MM.1S (cell line): Measurements from ENCODE around the gene FAM72B.
"Not testable (repeated sequence)": the region's sequence is repeated elsewhere in the genome, so short reads cannot be mapped to it uniquely, and the experiment has no call there.

ENCODE experiments used
- EZH2 ChIP-seq: fragments of 300-600 bp; sonication (generic); optimal IDR thresholded peaks from 2 replicates; pipeline ENCODE3; 2017; ENCODE audit warnings: low read depth, mild to moderate bottlenecking, antibody characterized with exemption, low read length, mixed read lengths
- EZH2phosphoT487 ChIP-seq: fragments of 300-600 bp; sonication (generic); IDR thresholded peaks from 2 replicates; pipeline ENCODE4 v1.6.1; 2018; ENCODE audit warnings: antibody characterized with exemption, low read length
- TF ChIP-seq, protein P1 (sequence below): fragments of 300-600 bp; sonication (generic); IDR thresholded peaks from 2 replicates; pipeline ENCODE4 v1.5.1; 2016; ENCODE audit warnings: antibody characterized with exemption, low read length, mixed read lengths

DNA sequence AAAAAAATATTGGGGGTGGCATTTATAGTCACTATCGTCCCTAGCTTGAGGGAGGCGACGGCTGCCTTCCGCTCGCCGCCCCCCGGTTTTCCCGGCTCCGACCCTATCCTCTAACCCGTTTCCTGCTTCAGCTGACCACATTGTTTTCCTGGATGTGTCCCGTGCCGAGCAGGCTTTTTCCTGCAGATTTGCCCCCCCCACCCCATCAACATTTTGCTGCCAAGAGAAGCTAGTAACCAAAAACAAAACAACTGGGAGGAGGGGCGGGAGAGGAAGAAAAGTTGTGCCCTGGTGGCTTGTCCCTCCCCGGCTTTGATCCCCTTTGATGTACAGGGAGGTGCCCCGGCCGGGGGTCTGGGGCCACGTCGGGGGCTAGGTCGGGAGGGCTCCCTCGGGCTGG, 2.1 kb upstream of the FAM72B start:
- TF ChIP-seq, protein P1, sequence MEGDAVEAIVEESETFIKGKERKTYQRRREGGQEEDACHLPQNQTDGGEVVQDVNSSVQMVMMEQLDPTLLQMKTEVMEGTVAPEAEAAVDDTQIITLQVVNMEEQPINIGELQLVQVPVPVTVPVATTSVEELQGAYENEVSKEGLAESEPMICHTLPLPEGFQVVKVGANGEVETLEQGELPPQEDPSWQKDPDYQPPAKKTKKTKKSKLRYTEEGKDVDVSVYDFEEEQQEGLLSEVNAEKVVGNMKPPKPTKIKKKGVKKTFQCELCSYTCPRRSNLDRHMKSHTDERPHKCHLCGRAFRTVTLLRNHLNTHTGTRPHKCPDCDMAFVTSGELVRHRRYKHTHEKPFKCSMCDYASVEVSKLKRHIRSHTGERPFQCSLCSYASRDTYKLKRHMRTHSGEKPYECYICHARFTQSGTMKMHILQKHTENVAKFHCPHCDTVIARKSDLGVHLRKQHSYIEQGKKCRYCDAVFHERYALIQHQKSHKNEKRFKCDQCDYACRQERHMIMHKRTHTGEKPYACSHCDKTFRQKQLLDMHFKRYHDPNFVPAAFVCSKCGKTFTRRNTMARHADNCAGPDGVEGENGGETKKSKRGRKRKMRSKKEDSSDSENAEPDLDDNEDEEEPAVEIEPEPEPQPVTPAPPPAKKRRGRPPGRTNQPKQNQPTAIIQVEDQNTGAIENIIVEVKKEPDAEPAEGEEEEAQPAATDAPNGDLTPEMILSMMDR, result not testable (repeated sequence)
- not testable (repeated sequence) for TF ChIP-seq EZH2, EZH2phosphoT487
